Right ventricle myocardium inferior (tissue), 1 donor: Measurements from ENCODE around the gene ACYP1. TPM values are rescaled to one million over a fixed set of nuclear protein-coding genes. Genes with fewer than 3 reads are reported as not detected.

ENCODE experiments used
- ATAC-seq: fragments of 200-7000 bp; cut with Tn5 transposase; one replicate; pipeline ENCODE4 v1.9.1; 2020; ENCODE audit warnings: mild to moderate bottlenecking, moderate library complexity
- DNase-seq: peaks from one replicate; pipeline ENCODE4 v3.0.0; 2021; ENCODE audit errors: missing footprints
- intact Hi-C: fragments of 100-400 bp; cut with DNase I; formaldehyde crosslinking; loops from one replicate; pipeline ENCODE4 v1.11.0; 2022
- total RNA-seq: library from RNA; stranded (reverse); fragmentation: NEBNext Ultra II Directional; extraction: Animal tissue kit (Norgen Biotek cat#: 25700); gene quantifications from one replicate; pipeline ENCODE4 v1.2.1, GENCODE V29; 2021
- donor health status: DM: no; HTN: yes; CAD: no; lungs with severe emphysema.

ACYP1 gene
- total RNA-seq, 1 donor from 2014 or later: 11.7 TPM

DNA sequence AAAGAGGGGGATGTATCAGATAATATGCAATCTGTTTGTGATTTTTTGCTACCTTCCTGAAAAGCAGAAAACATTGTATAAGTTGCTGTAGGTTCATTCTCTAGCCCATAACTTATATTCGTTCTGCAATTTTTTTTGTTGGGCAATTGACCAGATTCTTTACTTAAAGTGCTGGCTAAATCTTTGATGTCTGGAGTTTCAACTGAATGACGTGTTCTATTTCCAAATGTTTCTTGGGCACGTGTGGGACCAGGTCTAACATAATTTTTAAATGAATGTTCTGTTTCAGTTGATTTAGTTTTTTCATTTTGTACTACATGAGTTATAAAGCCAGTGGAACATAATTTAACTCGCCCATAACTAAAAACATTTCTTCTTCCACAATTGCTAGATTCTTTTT, 16.3 kb downstream of the ACYP1 start:
- intact Hi-C loops: no loop called here
- ATAC-seq: no peak
- DNase-seq: no peak

DNA sequence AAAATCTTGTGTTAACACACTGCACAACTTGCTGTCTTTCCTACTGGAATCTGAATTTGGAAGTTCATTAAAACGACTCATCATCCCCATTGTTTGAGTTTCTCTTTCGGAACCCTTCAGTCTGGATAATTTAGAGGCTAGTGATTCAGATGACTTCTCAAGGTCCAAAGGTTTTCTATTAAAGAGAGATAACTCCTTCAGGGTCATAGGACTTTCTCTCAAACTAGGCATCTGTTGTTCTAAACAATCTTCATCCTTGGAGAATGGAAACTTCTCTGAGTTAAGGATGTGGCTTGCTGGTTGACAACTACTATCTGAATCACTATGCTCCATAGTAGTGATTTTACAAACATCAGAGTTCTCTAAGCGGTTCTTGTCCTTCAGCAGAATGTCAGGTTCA, 16.9 kb downstream of the ACYP1 start:
- intact Hi-C loops: no loop called here
- no peak for ATAC-seq
- no peak for DNase-seq

DNA sequence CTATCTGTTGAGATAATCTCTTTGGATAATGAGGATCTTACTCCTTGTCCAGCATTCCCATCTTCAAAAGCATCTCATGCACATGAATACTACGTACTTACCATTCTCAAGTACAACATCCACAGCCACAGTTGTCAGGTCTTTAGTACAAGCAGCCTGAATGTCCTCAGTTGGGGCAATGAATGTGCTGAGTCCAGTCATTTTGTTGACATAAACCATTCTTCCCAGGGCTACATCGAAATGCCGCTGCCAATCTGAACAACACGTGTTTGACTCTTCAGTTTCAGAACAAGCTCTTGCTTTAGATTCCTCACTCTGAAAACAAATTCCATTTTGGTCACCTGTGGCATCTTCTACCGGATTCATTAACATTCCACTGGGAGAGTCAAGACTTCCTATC, 17.5 kb downstream of the ACYP1 start:
- DNase-seq: no peak
- intact Hi-C loops: no loop called here
- ATAC-seq: no peak

DNA sequence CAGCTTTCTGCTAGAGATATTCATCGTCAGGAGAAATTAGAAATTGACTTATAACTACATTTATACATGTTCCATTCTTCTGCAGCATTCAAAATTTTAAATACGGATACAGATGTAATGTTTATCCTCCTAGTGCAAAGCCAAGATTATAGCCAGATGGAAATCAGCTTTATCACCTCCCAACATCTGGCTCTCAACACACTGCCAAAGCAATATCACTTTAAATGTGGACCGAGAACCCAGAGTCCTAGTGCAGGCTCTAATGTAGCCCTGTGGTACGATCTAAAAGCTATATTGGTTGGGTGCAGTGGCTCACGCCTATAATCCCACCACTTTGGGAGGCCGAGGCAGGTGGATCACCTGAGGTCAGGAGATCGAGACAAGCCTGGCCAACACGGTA, 19.1 kb downstream of the ACYP1 start:
- no peak for ATAC-seq
- intact Hi-C loops: no loop called here

DNA sequence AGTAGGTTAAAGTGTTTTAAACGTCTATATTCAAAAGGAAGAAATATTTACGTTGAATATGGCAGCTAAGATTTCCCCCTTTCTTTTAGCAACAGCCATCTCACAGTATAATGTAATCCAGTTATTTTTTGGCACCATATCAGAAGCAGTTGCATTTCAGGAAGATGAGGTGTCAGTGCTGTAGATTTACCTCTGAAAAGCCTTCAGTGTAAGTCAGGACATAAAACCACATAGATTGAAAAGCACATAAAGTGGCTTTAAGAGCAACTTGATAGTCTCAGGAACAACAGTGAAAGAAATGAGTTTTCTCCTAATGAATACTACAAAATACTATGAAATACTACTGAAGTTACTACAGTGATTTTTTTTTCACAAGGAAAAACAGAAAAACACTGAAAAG, 19.5 kb downstream of the ACYP1 start:
- DNase-seq: no peak
- intact Hi-C loops: no loop called here
- ATAC-seq: no peak

More for the DNA sequence above, 19.1 kb downstream of the ACYP1 start:
- DNase-seq: no peak

DNA sequence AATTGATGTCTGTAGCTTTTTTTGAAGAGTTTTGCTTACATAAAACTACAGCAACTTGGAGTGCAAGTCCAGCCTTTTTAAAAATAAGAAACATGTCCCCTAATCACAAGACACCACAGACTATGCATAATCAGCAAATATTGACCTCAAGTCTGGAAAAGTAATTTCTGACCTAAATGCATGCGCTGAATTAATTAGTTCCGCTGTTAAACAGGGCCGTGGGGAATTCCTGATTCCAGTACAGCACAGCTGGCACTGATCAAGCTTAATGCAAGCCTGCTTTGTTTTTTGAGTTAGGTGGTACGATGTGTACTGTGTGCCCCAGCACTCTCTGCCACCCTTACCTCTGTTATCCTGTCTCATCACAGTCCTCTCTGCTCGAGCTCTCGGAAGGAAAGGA, 21.8 kb downstream of the ACYP1 start:
- intact Hi-C loops: no loop called here
- ATAC-seq: no peak
- no peak for DNase-seq

DNA sequence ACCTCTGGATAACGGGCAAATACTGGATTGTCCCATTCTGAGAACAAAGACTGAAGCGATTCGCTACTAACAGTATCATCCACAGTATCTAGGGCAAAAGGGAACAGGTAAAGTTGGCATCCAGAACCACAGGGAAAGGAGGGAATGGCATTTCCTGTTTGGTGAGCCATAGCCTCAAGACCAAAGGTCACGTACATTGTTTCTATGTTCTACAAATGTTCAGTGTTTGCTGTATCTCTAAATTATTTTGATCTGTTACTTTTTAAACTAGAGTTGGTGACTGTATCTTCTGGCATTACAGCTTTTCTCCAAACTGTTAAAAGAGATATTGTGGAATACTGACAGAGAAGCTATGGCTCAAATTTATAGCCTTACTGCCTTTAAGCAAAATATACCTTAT, 22.2 kb downstream of the ACYP1 start:
- intact Hi-C loops: no loop called here
- no peak for DNase-seq
- no peak for ATAC-seq

DNA sequence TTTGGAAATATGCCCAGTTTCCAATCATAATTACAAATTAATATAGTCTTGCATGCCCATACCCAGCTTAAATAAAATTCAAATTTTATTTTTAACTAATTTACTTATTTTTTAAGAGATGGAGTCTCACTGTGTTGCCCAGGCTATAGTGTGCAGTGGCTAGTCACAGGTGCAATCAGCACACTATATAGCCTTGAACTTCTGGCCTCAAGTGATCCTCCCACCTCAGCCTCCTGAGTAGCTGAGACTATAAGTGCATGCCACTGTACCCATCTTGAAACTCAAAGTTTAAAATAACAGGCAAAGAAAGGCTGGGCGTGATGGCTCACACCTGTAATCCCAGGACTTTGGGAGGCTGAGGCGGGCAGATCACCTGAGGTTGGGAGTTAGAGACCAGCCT, 22.9 kb downstream of the ACYP1 start:
- intact Hi-C loops: no loop called here
- DNase-seq: no peak

DNA sequence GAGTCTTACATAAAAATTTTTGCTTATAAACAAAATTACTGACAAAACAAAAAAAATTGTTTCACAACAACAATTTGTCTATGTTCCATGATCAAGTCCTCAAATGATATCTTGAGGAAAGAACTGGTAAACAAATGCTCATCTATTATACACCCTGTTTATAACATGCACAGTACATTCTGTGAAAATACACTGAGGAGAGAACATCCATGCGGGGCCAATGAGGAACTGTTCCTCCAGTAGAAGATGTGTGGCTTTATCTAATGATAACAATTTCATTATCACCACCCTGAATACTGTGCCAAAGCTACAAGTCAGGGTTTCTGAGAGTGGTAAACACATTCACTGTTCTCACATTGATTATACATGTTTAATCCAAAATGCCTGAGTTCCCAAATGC, 23.3 kb downstream of the ACYP1 start:
- no peak for DNase-seq
- ATAC-seq: no peak
- intact Hi-C loops: no loop called here

More for the DNA sequence above, 22.9 kb downstream of the ACYP1 start:
- no peak for ATAC-seq

DNA sequence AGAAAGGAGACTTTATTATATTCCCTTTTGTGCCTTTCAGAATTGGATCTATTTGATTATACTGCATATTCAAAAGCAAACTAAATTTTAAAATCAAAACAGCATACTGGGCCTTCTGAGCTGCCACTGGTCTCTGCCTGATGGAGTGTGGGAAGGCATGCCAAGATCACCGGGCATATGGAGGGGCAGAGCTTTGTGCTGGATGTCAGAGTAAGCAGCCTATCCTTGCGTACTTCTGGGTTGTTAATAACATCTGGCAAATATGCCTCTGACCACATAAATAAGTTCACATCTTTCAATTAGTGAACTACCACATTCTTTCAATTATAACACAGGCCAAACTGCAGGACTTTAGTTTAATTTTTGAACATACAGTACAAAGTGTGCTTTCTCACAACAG, 30.9 kb downstream of the ACYP1 start:
- intact Hi-C loops: no loop called here

DNA sequence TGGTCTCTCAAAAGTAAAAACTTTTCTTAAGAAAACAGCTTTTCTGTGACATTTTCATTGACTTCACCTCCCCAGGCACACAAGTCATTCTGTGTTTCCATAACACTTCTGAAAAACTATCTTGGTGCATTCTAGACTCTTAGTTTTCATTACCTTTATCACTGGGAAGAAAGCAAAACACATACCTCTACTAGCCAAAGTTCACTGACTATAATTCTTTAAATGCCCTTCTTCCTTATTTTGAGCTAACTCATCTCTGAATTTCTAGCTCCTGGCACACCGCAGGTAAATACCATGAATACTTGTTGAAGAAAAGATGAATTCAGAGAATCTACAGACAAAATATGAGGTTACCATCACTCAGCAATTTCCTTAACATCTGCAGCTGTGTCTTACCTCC, 33.7 kb downstream of the ACYP1 start:
- ATAC-seq (no peak), DNase-seq (no peak)
- intact Hi-C loops: no loop called here

More for the DNA sequence above, 30.9 kb downstream of the ACYP1 start:
- ATAC-seq: no peak
- DNase-seq: no peak

DNA sequence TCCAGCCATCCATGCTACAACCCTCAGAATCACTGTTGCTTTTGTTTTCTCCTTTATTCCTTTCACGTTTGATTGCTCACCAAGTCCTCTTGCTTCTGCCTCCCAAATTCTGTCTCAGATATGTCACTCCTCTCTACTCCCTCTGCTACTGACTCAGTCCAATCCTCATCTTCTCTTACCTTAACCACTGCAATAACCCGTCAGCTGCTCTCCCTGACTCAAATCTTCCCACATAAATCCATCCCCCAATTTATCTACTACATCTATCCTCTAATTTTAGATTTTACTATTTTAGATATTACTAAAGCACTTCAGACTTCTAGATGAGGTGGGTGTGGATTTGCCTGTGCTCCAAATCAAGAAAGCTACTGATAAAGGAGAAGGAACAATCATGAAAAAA, 37.9 kb downstream of the ACYP1 start:
- intact Hi-C loops: no loop called here
- no peak for DNase-seq
- no peak for ATAC-seq

DNA sequence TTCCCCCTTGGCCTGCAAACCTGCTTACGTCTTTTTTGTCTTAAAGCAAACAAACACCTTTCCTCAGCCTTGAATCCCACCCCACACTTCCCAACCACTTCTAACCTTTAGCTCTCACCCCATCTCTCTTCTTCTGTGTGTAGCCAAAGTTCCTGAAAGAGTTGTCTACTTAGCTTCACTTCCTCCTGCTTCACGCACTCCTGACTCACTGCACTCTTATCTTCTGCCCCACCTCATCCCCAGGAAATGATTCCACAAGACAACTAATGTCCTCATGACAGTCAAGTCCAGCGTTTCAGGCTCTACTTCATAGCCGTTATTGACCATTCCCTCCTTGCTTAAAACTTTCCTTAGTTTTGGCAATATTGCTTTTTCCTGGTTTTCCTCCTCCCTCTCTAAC, 38.7 kb downstream of the ACYP1 start:
- intact Hi-C loops: no loop called here
- ATAC-seq (no peak), DNase-seq (no peak)

DNA sequence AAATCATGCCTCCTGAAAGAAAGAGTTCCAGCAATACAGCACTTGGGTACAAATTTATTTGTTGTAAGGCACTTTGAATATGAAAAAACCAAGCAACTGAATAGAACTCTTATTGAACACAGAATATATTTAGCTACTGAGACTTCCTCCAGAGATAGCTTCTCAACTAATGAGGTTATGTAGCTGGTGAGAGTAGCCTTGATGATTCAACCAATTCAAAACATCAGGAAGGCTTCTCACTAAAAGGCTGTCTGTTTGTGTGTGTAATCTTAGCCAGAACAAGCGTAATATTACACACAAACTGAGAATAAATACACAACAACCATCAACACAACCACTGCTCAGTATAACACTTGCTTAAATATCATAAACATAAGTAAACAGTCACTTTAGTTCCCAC, 40.7 kb downstream of the ACYP1 start:
- no peak for ATAC-seq
- intact Hi-C loops: loop anchor here (2.0 kb wide), 1 partner anchor 20 kb away; the partner anchor contains the start of gene EIF2B2
- DNase-seq: no peak

DNA sequence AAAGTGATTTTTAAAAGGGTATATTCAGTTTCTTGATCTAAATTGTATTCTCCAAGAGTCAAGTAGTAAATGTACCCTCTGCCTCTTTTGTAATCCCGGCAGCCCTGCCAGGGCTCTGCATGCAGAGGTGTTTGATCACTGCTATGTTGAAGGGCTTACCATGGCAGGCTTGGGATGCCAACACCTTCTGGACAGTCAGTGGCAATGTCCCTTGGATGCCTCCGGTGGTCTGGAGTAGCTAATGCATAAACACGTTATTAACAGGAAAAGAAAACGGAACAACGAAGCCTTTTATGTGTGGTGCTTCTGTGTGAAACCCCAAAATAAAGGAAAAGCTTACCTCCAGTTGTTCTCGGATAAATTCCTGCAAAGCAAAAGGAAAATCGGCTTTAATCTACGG, 41.2 kb downstream of the ACYP1 start:
- intact Hi-C loops: loop anchor here (2.0 kb wide), 1 partner anchor 20 kb away; the partner anchor contains the start of gene EIF2B2
- ATAC-seq: peak; percentile 96
- DNase-seq: peak; percentile 75

DNA sequence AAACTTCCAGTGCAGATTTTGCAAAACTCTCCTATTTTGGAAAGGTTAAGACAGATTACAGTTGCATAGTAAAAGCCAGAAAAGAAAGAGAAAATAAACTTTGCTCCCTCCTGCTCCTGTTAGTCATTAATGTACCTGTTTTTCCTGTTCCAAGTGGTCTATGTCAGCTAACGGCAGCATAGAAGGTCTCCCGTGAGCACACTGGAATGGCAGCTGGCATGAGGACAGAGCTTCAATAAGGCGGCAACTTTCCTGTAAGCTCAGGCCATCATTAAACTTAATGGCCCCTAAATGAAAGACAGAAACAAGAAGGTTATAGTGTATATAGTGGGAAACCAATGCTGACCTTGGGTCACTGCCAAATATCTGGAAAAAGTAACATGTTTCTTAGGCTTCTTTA, 45.1 kb downstream of the ACYP1 start:
- DNase-seq (no peak), ATAC-seq (no peak)
- intact Hi-C loops: no loop called here

DNA sequence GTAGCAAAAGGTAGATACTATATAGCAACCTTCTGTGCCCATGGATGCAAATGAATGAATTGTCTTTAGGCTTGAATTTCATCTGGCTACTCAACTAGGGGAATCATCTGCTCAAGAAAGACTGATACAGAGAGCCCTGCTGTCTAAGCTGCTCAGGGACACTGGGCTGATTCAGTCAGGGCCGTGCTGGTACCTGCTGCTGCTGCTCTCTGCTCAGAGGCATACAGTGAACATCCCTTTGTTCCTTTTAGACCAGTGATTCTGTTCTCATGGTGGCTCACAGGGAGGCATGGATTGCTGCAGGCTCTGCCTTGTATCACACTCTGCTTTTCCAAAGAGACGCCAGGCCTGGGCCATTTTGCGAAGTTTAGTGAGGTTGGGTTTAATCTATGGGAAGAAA, 47.0 kb downstream of the ACYP1 start:
- DNase-seq (no peak), ATAC-seq (no peak)
- intact Hi-C loops: no loop called here

DNA sequence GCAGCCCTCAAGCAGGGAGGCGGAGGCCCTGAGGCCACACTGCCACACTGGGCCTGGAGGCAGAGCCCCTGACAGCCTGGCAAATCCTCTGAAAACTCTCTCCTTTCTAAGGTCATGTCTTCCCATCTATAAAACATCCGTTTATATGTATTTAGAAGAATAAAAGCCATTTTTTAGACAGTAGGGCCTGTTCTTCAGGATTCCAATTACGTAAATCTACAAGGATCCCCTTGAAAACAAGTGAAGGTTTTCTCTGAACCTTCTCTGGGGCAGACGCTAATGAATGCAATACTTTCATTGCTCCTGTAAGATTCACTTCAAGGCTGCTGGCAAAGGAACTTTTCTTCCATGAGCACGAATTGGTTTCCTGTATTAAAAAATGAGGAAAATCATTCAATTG, 48.3 kb downstream of the ACYP1 start:
- no peak for DNase-seq
- intact Hi-C loops: no loop called here
- ATAC-seq: no peak

DNA sequence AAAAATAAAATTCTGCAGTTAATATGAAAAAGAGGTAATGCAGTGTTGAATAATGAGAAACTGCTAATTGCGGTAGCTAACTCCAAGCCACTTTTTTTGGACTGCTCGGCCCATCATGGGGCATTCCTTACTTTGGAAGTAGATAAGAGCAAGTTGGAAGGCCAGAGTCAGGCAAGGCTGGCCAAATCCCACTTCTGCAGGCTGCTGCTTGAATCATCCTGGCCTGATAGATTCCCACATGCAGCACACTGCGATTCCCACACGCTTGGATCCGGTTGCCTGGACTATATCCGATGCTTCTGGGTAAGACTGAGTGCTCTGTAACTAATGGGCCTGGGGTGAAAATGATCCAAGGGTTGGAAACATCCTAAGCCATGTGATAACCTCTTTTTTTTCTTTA, 50.5 kb downstream of the ACYP1 start:
- ATAC-seq (peak; percentile 71), DNase-seq (no peak)
- intact Hi-C loops: no loop called here

DNA sequence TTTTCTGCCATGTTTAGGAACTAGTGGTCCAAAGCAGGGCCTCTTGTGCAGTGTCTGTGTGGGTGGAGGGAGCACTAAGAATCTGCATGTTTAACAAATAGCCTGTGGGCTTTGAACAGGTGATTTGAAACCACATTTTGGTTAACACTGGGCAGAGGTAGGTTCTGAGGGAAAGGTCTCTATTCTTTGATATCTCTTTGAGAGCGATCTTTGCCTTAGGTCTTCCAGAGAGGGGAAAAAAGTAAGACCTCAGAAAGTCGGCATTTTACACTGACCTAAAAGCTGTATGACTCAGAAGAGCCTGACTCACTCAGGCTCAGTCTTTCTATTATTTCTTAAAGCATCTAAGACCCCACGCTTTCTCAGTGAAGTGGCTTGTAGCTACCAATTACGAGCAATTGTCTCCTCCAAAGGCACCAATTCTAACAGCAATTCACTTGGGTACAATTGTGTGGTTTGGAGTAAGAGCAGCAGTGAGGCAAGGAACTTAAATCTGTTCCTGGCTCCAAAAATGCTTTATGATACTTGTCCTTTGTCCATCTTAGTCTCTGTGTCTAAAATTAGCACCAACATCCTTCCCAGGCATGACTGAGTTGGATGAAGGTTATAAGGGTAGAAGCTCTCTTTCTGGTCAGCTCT, 52.3 kb downstream of the ACYP1 start:
- intact Hi-C loops: no loop called here
- no peak for DNase-seq
- peak; percentile 30 for ATAC-seq

DNA sequence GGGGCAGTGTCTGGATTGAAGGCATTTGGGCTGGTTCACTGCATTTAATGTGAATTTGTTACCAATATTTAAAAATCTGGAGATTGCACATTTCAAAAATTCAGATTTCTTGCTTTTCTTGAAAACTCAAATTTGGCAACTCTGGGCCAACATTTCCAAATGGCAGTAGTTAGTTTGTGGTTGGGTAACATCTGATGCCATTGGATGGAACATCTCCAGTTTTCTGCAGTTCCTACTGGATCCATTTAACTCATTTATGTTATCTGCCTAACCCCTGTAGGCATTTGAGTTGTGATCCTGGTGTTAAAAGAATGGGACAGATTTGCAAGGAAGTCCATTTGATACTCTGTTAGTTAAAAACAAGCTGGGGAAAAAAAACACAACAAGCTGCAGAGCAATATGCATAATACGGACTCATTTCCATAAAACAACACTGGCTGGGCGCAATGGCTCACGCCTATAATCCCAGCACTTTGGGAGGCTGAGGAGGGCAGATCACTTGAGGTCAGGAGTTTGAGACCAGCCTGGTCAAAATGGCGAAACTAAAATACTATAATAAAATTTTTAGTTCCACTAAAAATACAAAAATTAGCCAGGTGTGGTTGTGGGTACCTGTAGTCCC, 53.2 kb downstream of the ACYP1 start:
- DNase-seq: no peak
- intact Hi-C loops: no loop called here
- ATAC-seq: no peak
